DMS153 treated with DMSO at 0.1 percent for 48 hours (cell line): Measurements from ENCODE around the gene BARD1.
"Not testable (repeated sequence)": the region's sequence is repeated elsewhere in the genome, so short reads cannot be mapped to it uniquely, and the experiment has no call there.

Source experiments
- DNase-seq: peaks from one replicate; lab custom pipeline; 2025; ENCODE audit not compliant: unreplicated experiment; lab: John Stamatoyannopoulos, UW

Gene BARD1

GRCh38 chr2:214808981-214809750 lies at the start of gene BARD1:
TSS of gene BARD1 (minus strand) at chr2:214809683. CDS start at chr2:214809569, 114 bp downstream.
- DNase-seq, result peak; percentile 19

DNA sequence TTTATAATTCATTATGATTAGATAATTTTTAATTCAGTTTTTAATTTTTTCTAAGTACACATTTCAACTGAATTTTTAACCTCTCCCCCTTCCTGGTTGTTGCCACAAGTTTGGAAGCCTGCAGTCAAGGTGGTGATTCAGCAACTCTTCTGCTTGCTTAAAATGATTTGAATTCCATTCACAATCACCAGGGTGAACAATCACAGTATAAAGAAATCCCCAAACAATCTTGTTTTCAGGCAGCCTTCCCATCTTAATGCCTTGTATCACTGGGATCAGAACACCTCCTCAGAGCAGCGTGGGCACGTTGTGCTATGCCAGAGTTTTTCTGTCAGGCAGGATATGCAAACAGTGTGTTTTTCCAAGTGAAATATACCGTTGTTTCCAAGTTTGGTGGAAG lies 46.7 kb upstream of the BARD1 start:
- no peak for DNase-seq

DNA sequence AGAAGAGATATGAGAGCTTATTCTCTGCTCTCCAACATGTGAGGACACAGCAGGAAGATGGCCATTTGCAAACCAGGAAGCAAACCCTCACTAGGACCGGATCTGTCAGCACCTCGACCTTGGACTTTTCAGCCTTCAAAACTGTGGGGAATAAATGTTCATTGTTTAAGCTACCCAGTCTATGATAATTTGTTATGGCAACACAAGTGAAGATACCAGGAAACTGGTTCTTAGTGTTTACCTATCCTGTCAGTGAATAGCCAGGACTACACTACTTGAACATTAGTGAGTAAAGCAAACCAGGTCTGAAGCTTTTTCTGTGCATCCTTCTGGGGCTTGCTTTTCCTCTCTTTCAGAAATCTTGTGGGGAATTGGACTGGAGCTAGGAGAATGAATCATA lies 44.4 kb upstream of the BARD1 start:
- DNase-seq, result peak; percentile 15

DNA sequence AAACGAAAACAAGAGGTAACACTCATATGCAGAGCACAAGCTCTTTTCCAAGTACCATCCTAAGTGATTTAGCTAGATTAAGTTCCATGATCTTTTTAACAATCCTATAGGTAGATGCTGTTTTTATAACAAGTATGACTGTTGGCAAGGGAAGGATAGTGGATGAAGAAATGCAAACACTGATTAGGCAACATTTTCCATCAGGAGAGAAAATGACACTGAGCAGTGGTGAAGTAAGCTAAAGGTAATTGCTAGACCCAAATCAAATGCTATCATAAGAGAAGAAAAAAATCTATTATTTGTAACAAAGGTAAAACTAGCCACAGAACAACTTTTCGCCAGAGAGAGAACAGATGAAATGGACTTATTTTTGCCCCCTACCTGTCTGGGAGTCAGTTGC lies 34.3 kb upstream of the BARD1 start:
- no peak for DNase-seq

DNA sequence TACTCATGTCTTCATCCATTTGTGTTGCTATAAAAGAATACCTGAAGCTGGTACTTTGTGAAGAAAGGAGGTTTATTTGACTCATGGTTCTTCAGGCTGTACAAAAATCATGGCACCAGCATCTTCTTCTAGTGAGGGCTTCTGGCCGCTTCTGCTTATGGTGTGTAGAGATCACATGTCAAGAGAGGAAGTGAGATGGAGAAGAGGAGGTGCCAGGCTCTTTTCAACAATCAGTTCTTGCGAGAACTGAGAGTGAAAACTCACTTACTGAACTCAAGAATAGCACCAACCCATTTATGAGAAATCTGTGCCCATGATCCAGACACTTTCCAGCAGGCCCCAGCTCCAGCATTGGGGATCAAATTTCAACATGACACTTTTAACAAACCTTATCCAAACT lies 30.0 kb upstream of the BARD1 start:
- no peak for DNase-seq

DNA sequence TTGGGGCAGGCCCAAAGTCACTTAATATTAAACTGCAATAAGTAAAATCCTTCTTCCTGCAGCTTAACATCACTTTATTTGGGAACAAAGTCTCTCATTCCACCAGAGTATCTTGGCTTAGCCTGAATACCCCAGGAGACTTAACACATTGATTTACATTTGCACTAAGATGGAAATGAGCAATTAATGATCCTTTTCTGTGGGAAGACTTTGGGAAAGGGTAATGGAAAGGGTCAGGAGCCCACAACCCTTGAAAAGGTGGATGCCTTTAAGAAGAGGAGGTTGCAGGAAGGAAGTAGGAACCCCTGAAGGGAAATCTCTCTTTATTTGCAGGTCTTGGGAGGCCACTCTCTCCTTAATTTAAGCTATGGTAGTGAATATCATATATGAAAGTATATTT lies 28.0 kb upstream of the BARD1 start:
- DNase-seq, result no peak

- no peak for DNase-seq
Measured at GRCh38 chr2:214836568-214836967, 27.1 kb upstream of the BARD1 start.

- DNase-seq, result no peak
Measured at GRCh38 chr2:214830794-214831346, 21.4 kb upstream of the BARD1 start.

DNA sequence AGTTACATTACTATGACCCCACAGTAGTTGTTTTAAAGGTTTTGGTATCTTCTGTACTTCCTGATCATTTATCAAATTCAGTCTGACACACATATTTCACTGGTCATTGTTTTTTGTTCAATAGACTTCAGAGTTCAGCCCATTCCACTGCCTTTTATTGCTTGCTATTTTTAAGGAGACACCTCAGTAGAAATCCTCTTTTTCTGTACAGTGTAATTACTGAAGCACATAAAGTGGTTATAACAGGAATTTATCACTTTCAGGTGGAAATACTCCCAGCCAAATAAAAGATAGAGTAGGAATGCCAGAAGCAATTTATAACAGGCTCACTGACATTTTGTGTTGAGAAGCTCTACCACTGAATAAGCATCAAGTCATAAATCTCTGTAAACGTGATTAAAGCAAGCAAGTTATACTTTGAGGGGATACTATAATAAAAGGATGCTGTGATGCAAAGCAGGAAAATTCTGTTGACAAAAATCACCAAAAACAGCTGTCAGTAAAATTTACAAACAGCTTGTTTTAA lies 6.6 kb upstream of the BARD1 start:
- DNase-seq, result no peak

- DNase-seq, result no peak
Measured at GRCh38 chr2:214810671-214811070, 1.2 kb upstream of the BARD1 start.

DNA sequence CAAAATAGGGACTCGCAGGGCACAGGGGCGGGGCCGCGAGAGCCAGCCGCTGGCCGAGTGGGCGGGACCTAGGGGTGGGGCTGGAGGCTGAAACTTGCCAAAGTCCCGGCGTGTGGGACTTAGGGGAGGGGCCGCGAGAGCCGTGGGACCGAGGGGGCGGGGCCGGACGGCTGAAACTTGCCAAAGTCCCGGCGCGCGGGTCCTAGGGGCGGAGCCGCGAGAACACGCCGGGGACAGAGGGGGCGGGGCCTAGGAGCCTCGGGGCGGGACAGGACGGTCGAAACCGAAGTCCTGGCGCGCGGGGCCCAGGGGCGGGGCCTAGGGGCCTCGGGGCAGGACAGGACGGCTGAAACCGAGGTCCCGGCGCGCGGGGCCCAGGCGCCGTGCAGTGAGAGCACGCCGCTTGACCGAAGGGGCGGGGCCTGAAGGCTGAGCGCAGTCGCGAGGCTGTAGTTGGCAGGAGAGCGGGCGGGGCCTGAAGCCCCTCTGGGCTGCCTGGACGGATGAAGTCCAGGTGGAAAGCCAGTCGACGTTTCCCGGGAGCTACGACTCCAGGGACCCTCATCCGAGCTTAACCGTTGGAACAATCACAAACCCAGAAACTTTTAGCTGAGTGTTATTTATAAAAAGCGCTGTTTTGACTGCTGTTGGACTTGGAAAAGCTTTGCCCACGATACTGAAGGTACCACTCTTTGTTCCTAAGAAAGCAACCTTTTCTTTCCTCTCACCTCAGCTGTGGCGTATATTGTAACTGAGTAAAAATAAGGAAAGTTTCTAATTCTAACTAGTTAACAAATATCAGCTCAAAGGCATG lies 475 bp upstream of the BARD1 start:
- DNase-seq, result peak; percentile 96

DNA sequence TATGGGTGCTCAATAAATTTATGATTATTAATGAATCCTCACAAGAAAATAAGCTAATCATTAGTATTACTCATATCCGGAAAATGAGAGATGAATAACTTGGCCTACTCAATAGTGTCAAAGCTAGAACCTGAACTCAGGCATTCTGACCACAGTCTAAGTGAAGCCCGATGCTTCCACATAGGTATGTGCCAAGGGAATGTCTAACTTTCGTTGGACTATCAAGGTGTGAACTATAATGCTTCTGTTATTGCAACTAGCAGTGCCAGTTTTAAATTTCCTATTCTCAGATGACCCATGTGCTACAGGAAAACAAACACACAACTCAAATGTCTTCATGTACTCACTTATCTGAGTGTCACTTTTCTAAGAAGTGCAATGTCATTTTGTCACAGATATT lies 1.8 kb downstream of the BARD1 start:
- DNase-seq, result no peak

GRCh38 chr2:214801768-214802397 lies 7.6 kb downstream of the BARD1 start:
- DNase-seq, result no peak

DNA sequence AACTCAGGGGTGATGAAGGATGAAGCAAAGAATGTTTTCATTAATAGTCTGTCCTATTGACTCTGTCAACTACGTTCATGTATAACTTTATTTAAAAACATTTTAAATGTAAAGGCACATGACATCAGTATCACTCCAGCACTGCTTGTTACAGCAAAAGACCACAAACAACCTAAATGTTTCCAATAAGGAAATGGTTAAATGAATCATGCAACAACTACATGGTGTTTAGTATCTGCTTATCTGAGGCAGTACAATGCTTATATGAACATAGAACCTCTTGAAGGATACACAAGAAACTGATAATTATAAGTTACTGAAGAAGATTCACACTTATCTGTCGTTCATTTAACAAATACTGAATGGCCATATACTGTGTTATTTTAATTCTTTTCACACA lies 8.4 kb downstream of the BARD1 start:
- DNase-seq, result no peak

GRCh38 chr2:214800180-214800579 lies 9.3 kb downstream of the BARD1 start:
- DNase-seq, result no peak

DNA sequence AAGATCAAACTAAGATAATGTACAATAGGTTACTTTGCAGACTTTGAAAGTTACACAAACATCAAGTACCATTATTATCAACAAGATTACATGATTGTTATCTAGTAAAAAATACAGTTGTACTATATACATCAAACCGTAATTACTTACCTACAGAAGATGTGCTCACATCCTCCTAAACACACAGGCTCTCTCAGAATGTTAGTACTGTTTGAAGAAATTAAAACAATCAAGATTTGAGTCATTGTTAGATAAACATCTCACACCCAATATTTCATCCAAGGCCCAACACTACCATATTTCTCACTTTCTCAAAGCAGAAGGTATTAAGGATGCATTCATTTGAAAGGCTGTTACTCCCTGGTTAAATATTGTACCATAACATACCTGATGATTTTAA lies 12.6 kb downstream of the BARD1 start:
- no peak for DNase-seq

GRCh38 chr2:214783181-214783580 lies 26.3 kb downstream of the BARD1 start:
- DNase-seq, result not testable (repeated sequence)

DNA sequence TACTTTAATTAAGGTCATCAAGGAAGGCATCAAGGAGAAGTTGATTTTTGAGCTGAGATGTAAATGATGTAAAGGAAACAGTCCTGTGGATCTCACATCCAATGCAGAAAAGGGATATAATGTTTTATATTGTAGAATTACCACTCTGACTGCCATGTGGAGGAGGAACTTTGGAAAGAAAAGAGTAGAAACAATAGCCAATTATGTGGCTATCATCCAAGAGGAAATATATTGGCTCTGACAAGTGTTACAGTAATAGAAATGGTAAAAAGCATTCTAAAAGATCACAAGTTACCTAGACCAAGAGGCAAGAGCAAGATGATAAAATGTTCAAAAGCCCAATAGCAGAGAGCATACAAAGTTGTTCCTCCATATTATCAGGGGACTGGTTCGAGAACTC lies 26.8 kb downstream of the BARD1 start:
- no peak for DNase-seq

DNA sequence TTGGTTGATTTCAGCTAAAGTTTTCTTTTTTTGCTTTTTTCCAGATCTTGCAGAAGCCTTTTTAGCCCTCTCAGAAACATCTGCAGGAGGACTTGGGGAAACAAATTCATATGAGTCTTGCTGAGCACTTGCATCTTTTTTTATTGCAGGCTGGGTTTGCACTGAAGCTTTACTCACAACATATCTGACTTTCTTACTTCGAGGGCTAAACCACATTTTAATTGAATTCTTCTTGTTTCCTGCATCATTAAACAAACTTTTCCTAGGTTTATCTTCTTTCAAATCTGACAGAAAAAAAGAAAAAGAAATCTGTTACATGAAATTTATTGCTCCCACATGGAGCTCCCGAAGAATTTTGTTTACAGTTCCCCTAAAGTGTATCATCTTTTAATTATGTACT lies 28.3 kb downstream of the BARD1 start:
- DNase-seq, result no peak

DNA sequence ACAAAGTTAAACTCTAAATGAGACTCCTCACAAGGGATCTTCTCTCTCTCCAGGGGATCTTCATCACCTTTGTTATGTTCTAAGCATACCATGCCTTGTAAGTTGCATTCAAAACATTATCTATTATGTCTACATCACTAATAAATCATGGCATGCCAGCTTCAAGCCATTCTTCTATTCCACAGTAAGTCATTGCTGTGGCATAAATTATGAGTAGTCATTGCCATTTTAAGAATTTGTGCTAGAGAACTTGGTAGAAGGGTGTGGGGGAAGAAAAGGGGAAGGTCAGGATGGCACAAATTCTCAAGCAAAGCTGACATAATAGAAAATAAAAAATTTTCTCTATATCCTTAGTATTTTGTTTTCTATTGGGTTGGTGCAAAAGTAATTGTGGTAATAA lies 33.5 kb downstream of the BARD1 start:
- no peak for DNase-seq

DNA sequence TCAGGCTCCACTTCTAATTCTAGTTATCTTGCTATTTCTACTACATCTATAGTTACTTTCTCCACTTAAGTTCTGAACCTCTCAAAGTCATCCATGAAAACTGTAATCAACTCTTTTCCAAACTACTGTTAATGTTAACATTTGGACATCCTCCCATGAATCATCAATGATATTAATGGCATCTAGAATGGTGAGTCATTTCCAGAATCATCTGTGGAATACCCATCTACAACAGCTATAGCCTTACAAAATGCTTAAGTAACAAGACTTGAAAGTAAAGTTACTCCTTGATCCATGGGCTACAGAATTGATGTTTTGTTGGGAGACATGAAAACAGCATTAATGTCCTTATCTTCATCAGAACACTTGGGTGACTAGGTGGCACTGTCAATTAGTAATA lies 35.4 kb downstream of the BARD1 start:
- no peak for DNase-seq
